ENCODE measurements around the gene DCUN1D4.
"Not testable (repeated sequence)": the region's sequence is repeated elsewhere in the genome, so short reads cannot be mapped to it uniquely, and the experiment has no call there.

DCUN1D4 gene

DNA sequence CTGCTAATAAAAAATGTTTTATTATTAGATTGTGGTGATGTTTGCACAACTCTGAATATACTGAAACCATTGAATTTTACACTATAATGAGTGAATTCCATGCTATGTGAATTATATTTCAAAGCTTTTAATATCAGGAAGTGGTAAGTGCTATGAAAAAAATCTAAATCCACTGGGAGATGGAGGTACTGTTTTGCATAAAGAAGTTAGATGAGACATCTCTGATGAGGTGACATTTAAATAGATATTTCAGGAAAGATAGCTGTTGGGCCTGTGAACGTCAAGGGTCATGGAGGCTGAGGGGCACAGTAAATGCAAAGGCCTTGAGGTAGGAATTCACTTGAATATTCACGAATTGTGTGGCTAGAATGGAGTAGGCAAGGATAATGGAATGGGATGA is 12.3 kb downstream of the DCUN1D4 start:
- DNase-seq (ENCODE audit: low spot score), result no peak

DNA sequence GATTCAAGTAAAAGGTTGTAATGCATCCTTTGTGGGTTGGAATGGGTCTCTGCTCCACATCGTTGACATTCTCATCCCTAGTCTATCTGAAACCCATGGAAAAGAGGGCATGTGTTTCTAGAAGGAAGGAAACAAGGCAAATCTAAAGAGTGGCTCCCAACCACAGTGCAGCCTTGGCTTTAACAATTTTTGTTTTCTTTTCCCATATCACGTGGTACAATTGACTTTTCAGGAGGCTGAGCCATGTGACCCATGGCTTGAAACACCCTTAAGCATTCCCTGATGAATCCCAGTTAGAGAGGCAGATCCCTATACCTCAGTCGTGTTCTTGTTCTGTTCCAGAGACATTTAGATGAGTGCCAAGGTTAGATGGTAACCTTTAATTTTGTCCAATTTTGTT is 12.8 kb downstream of the DCUN1D4 start:
- DNase-seq (ENCODE audit: low spot score), result no peak

DNA sequence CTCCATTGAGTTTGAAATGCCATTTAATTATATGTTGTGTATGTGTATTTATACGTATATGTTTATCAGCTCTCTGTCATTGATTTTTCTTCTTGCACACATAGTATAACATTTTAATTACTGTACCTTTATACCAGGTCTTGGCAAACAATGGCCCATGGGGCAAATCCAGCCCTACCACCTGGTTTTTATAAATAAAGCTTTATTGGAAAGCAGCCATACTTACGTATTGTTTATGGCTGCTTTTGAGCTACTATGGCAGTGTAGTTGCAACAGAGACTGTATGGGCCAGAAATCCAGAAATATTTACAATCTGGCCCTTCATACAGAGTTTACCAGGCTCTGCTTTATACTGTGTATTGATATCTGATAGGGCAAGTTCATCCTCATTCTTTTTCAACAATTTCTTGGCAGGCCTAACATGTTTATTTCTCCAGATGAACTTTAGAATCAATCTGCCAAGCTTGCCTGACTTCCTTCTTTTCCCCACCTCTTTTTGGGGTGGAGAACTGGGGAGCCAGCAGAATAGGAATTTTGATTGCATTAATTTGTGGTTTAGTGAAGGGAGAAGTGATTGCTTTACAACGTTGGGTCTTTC is 15.8 kb downstream of the DCUN1D4 start:
- DNase-seq (ENCODE audit: low spot score), result no peak

DNA sequence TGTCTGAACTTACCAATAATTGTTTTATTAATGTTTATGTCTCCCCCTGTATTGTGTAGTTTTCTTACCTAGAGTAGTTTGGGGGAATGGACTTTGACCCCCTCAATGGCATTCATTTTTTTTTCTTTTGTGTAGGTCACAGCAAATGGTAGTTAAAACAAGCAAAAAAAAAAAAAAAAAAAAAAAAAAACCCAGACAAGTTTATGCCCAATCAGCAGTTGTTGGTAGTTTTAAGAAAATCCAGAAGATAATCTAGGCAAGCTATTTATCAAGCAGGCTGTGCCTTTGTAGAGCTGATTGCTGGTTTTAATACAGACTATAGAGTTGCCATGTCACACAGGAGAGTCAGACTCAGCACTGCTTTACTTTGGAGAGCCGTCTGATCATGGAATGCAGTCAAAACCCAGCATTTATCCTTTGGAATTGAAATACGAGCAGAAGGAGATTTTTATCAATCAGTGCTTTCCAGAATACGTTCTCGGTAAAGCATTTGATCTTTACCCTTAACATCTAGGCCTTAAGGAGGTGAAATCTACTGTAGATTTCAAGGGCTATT is 16.6 kb downstream of the DCUN1D4 start:
- no peak for DNase-seq (ENCODE audit: low spot score)

DNA sequence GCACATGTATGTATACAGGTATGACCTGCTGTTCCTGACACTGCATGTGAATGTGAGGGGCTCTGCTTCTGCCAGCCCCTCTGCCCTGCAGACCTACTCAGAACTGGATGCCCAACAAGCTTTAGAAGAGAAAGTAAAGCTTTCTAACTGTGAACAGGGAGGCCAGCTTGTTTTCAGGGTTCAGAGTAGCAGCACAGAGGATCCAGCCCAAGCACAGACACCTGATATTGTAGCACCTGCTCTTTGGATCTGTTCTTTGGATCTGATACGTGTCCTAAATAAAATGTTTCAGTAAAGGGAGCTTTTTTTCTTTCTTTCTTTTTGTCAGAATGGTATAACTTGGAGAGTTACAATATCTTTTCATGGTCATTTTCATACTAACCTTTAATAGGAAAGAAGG is 19.2 kb downstream of the DCUN1D4 start:
- no peak for DNase-seq (ENCODE audit: low spot score)

DNA sequence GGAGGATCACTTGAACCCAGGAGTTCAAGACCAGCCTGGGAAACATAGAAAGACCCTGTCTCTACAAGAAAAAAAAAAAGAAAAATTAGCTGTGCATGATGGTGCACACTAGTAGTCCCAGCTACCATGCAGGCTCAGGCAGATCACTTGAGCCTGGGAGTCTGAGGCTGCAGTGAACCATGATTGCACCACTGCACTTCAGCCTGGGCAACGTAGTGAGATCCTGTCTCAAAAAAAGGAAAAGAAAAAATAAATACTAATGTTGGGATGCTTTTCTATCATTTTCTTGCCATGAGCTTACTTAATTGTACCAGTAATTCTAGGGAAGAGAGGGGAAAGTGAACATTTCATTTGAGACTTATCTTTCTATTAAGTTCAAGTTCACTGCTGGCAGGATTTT is 19.8 kb downstream of the DCUN1D4 start:
- no peak for DNase-seq (ENCODE audit: low spot score)

DNA sequence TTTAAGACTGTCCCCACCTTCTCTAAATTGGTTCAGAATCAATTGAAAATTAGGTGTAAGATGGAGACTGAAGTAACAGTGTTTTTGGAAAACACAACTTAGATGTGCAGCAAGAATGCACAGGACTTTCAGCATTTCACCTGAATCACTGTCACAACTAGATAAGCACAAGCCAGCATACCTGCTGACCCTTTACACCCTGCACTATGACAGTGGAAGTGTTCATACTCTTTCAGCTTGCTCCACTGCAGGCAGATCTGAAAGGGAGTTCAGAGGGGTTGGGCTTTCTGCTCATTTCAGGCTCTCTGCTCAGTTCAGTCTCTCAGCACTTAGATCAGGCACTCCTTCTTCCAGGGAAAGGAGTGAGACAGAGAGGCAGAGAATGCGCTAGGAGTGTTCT is 22.8 kb downstream of the DCUN1D4 start:
- no peak for DNase-seq (ENCODE audit: low spot score)

DNA sequence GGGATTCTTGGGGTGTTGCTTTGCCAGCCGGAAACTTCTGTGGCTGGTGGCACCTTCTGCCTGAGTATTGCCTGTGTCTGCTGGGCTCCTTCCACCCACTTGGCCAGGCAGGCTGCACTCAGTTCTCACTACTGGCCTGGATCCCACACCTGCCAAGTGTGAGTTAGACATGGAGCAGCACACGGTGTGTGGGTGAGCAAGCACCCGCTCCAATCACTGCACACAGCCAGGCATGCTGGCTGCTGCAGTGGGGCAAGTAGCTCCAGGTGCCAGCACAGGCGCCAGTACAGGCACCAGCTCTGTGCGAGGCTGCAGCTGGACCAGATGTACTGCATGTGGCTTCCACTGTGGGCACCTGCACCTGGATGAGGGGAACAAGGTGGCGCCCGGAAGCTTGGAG is 23.9 kb downstream of the DCUN1D4 start:
- DNase-seq (ENCODE audit: low spot score), result no peak

DNA sequence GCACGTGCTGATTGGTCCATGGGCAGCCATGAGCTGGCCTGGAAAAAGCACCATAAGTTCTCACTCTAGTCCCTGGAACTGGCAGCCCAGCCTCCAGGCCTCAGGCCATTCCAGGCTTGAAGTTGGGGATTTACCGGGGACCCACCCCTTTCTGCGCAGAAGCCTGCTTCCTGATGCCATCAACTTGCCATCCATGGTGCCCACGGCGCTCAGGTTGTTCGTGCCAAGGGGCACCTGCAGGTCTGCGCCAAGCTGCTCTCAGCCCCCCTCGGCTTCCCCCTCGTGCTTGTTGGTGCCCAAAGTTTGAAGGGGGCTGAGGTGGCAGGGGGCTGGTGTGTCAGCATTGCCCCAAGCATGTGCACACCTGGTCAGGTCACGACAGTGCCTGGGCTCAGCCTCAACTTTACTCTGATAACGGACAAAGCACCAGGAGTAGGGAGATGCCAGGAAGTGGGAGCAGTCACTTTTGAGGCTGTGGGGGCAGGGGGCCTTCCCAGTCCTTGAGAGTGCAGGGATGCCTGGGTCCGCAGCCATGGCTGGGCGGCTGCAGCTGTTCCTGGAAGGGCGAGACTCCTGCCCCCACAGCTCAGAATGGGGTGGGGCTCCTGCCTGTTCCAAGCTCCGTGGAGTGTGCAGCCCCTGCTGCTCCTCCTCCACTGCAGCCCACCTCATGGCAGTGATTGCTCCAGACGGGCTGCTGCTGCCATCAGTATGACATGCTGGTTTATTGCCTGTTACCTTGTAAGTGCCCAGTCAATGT is 24.9 kb downstream of the DCUN1D4 start:
- DNase-seq (ENCODE audit: low spot score), result no peak

DNA sequence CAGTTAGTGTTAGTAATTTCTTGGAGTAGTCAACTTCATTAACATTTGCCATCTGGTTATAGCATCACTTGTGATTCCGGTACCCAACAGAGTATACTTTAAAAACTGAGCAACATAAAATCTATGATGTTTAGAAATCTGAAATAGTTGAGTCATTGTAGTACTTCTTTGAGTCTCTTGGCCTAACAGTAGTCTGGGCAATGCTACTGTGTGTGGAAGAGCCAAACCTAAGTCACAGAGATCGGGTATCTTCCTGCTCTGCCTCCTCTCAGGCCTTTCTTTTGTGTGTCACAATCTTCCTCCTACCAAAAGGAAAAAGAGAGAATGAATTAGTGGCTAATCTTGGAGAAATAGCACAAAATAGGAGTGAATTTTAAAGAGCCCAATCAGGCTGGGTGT is 25.5 kb downstream of the DCUN1D4 start:
- DNase-seq (ENCODE audit: low spot score), result no peak

DNA sequence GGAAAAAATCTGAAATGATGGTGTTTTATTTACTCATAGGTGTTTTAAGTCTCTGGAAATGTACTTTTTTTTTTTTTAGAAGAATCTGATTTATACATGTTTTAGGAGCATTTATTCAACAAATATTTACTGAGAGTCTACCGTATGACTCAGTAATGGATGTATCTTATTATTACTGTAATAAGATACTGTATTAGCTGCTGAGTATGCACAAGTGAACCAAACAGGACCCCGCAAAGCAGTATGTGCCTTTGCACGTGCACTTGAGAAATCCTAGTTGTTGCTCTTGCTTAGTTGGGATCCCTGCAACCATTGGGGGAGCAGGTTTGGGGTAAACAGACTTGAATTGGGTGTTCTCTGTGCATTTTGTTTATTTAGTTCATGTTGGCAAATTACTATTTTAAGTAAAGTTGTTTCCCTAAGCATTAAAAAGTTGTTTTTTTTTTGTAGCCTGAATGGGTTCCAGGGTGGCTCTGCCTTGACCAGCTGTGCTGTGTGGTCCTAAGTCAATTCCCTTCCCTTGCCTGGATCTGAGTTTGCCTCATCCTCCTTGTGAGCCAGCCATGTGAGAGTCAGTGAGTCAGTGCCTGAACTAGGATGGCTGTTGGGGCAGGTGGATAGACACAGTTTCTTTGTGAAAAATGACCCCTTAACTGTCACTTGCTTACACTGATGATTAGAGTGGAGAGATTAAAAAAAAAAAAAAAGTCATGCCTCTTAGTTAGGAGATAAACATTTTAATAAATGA is 27.7 kb downstream of the DCUN1D4 start:
- DNase-seq (ENCODE audit: low spot score), result no peak

DNA sequence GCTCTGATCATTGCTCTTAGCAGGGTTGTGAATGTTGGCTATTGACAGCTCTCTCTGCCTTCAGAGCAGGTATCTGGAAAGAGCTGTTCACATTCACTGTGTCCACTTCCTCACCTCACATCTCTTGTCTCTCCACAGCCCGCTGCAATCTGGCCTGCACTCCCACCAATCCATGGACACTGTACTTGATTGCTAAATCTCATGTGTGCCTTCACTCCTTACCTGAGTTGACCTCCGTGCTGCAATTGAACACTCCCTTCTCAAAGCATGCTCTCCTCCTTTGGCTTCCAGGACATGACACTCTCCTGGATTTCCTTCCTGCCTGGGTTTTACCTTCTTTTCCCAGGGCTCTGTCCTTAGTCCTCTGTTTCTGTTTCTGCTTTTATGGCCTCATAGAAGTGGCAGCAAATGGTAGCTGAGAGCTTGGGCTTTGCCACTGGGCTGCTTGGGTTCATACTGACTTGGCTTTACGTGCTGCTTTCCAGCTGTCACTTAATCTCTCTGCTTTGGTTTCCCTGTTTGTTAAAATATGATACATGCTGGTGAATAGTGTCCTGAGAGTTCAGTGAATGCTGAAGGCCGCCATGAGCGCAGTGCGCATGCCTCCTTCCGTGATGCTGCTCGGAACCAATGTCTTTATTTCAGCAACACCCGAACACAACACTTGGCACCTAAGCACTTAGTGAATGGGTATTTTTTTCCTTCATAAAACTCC is 29.5 kb downstream of the DCUN1D4 start:
- DNase-seq (ENCODE audit: low spot score), result no peak

DNA sequence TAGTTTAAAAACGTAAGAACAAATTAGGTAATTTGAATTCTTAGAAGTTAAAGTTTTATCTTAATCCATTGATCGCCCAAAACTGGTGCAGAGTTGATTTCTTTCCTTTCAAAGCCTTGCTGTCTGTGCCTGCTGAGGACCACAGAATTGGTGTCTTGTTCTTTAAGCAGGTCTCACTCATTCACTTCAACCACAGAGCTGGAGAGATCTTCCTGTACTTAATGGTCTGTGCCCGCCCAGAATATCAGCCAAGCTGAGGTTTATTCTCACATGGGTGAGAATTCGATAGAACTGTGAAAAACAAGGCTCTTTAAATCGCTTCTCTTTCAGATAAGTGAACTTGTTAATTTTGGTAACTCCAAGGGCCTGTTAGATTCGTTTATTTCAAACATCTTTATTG is 31.6 kb downstream of the DCUN1D4 start:
- DNase-seq (ENCODE audit: low spot score), result no peak

DNA sequence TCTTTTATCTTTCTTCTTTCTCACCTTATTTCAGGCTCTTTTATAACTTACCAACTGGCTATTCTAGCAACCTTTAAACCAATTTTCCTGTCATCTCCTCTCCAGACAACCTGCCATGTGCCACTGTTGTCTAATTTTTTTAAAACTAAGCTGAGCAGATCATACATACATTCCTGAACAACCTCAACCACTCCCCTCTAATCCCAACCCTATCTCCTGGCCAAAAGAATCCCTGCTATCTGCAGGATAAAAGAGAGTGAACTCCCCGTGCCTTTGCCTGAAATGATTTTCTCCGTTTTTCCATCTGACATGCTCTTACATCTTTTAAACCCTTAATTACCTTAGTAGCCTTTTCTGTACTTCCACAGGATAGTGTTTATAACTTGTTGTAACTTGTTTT is 35.5 kb downstream of the DCUN1D4 start:
- DNase-seq (ENCODE audit: low spot score), result no peak

DNA sequence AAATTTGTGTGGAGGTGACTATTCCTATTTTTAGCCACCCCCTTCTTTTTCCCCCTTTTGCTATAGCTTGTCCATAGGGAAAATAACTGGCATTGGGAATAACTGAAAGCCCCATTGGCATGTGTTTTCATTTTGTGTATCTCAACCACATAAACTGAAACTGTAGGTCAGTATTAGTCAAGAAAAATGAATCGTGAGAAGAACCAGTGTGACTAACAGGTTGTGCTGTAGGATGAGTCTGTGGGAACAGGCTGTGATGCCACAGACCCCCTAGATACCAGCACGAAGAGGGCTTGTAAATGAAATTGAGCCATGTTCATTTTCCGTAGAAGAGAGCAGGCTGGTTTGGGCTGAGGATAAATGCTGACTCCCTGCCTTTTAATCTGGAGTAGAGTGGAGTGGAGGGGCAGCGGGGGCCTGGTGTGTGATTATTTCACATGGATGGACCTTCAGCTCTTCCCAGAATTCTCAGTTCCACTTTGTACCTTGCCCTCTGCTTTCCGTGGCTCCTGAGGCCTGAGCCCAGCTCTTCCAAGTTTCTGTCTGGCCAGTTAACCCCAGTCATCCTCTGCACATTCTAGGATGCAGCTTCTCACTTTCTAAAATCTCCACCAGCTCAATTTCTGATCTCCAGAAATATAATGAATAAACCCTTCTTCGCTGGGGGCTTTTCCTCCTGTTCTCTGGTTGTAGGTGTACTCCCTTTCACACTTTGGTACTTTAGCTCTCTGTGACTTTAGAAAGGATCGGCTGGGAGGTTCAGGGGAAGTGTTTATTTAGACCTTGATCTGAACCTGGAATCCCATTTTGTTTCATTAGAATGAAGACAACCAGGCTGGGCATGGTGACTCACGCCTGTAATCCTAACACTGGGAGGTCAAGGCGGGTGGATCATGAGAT is 37.3 kb downstream of the DCUN1D4 start:
- DNase-seq (ENCODE audit: low spot score), result no peak

DNA sequence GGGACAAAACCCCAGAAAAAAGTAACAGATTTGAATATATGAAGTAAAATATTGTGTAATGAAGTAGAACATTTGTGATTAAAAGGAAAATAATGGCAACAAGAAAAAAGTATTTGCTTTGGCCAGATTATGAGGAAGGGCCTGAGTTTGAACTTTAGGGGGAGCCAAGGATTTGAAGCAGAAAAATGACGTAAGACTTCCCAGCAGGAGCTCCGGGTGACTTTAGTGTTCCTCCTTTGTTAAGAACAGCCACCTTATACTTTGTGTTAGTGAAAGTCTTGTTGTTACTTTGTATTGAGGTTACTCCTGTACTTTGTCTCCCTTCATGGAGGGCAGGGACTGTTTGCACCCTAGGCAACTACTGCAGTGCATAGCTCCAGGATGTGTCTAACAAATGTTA is 41.1 kb downstream of the DCUN1D4 start:
- no peak for DNase-seq (ENCODE audit: low spot score)

DNA sequence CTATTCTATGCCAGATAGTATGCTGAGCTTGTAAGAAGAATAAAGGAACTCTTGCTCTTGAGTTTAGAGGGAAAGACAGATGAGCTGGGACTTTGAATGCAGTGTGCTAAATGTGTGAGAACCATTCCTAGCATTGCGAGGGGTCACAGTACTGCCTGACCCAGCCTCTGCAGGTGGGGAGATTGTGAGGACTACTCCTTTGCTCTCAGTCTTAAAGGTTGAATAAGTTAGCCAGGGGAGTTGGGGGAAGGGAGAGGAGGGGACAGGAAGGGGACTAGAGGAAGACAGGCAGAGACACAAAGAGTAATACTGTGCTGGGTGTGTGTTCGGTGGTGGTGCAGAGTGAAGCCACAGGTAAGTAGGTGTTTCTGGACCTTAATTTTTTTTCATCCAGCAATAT is 41.7 kb downstream of the DCUN1D4 start:
- DNase-seq (ENCODE audit: low spot score), result no peak

DNA sequence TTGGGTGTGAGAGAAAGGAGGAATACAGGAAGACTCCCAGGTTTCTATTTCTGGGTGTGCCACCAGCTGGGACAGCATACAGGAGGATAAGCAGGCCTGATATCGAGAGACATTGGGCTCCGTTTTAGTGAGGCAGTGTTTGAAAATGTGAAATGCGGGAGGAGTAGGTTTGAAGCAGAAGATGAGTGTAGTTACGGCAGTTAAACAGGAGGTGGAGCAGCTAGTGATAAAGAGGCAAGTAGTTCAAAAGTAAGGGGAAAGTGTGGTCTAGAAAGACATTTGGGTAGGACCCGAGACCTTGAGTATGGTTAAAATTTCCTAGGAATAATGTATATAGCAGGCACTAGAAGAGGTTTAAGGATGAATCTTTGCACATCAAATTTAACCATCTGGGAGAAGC is 42.4 kb downstream of the DCUN1D4 start:
- no peak for DNase-seq (ENCODE audit: low spot score)

DNA sequence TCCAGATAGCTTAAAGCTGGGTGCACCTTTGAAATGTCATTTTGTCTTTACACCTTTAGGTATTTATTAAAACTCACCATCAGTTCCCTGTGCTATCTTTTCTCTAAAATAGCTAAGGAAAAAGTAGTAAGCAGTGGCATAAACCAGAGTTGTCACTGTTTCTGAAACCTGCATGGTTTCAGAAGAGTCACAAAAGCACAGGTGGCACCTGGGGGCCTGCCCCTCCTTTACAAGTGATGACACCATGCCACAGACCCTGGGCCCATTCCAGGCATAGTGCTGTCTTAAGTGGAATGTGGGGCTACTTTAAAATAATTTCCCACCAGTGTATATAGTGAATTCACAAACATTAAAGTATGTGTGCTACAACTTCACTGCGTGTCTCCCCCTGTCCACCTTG is 47.8 kb downstream of the DCUN1D4 start:
- no peak for DNase-seq (ENCODE audit: low spot score)

DNA sequence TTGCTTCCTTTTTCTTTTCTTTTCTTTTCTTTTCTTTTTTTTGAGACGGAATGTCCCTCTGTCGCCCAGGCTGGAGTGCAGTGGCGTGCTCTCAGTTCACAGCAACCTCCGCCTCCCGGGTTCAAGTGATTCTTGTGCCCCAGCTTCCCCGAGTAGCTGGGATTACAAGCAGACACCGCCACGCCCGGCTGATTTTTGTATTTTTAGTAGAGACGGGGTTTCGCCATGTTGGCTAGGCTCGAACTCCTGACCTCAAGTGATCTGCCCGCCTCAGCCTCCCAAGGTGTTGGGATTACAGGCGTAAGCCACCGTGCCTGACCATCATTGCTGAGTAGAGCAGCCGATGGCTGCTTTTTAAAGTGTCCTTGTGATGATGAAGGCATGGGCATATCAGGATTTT is 50.4 kb downstream of the DCUN1D4 start:
- not testable (repeated sequence) for DNase-seq (ENCODE audit: low spot score)

DNA sequence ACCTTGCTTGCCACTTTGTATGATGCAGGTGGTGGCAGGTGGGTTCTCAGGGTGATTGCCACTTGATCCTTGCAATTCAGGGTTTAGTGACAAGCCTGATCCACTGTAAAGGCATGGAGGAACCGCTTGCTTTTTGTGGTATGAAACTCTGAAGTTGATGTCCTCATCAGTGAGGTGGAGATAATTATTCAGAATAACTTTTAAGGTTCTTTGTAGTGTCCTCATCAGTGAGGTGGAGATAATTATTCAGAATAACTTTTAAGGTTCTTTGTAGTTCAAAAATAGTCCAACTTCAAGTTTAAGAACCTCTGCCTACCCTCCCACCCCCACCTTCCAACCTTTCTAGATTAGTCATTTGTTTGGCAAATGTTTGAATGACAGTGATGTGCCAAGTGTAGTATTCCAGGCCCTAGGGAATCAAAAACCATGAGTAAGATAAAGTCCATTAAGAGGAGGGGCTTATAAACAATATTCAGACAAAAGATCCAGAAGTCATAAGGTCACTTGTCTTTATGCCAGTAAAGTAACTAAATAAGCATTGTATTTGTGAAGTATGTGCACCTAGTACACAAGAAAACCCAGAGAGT is 51.2 kb downstream of the DCUN1D4 start:
- no peak for DNase-seq (ENCODE audit: low spot score)
